PFSK-1 (cell line): ENCODE measurements around the gene RHOF.

ENCODE experiments used
- FOXP2 ChIP-seq: optimal IDR thresholded peaks from 2 replicates; pipeline ENCODE3; 2011; ENCODE audit warnings: borderline replicate concordance, control low read depth, inconsistent platforms; ENCODE audit not compliant: insufficient read depth; ENCODE audit errors: extremely low read length, extremely low read depth
- POLR2AphosphoS5 ChIP-seq: IDR thresholded peaks from 2 replicates; pipeline ENCODE4 v1.6.1; 2012; ENCODE audit warnings: low read depth, mild to moderate bottlenecking, control low read depth, low read length, moderate library complexity
- REST ChIP-seq, 2 experiments: IDR thresholded peaks; 2 replicates each; pipeline versions ENCODE4 v1.6.1 to v1.8.0; 2011 to 2012; ENCODE audit warnings: low read depth in 2 of 2, low read length in 2 of 2, control low read depth in 1 of 2, inconsistent platforms in 1 of 2, mild to moderate bottlenecking in 1 of 2, moderate library complexity in 1 of 2; ENCODE audit not compliant: insufficient read depth in 1 of 2
- SIN3A ChIP-seq: IDR thresholded peaks from 2 replicates; pipeline ENCODE4 v1.6.1; 2012; ENCODE audit warnings: mild to moderate bottlenecking, low read length, moderate library complexity, borderline replicate concordance; ENCODE audit not compliant: insufficient read depth
- TAF1 ChIP-seq: IDR thresholded peaks from 2 replicates; pipeline ENCODE4 v1.6.1; 2012; ENCODE audit warnings: low read length, control low read depth, borderline replicate concordance; ENCODE audit not compliant: insufficient read depth

Gene RHOF

GRCh38 chr12:121823727-121824115 is 30.2 kb upstream of the RHOF start:
- no peak for TF ChIP-seq POLR2AphosphoS5
- TF ChIP-seq FOXP2 = no peak
- no peak for TF ChIP-seq REST (IDR thresholded peaks at IDR 0.05; ENCODE audit: insufficient read depth in 1 of 2, low read depth in 2 of 2, low read length in 2 of 2)
- no peak for TF ChIP-seq SIN3A
- no peak for TF ChIP-seq TAF1

GRCh38 chr12:121823101-121823726 is 29.7 kb upstream of the RHOF start:
- TF ChIP-seq TAF1 = no peak

GRCh38 chr12:121822393-121823100 is 29.1 kb upstream of the RHOF start:
- TF ChIP-seq FOXP2 = no peak
- TF ChIP-seq SIN3A = no peak
- no peak for TF ChIP-seq REST (IDR thresholded peaks at IDR 0.05; ENCODE audit: insufficient read depth in 1 of 2, low read depth in 2 of 2, low read length in 2 of 2)
- no peak for TF ChIP-seq POLR2AphosphoS5
- TF ChIP-seq TAF1 = no peak

- TF ChIP-seq TAF1 = no peak
- TF ChIP-seq FOXP2 = no peak
- no peak for TF ChIP-seq SIN3A
- TF ChIP-seq POLR2AphosphoS5 = no peak
- no peak for TF ChIP-seq REST (IDR thresholded peaks at IDR 0.05; ENCODE audit: insufficient read depth in 1 of 2, low read depth in 2 of 2, low read length in 2 of 2)
These were observed 26.6 kb upstream of the RHOF start for GRCh38 chr12:121820056-121820455.

- TF ChIP-seq SIN3A (no peak), REST (IDR thresholded peaks at IDR 0.05; ENCODE audit: insufficient read depth in 1 of 2, low read depth in 2 of 2, low read length in 2 of 2) (no peak), FOXP2 (no peak), TAF1 (no peak), POLR2AphosphoS5 (no peak)
These were observed 25.9 kb upstream of the RHOF start for GRCh38 chr12:121819212-121819949.
